WTC11 (cell line): Measurements from ENCODE around the gene EPN2. TPM values are rescaled to one million over a fixed set of nuclear protein-coding genes. Genes with fewer than 3 reads are reported as not detected.

Experiments used
- ATAC-seq: fragments of 200-7000 bp; cut with Tn5 transposase; 2 replicates; pipeline ENCODE4 v1.10.0; 2021; ENCODE audit warnings: mild to moderate bottlenecking, moderate library complexity
- CTCF ChIA-PET: fragments of 300-600 bp; sonication (Branson Sonifier 250); formaldehyde crosslinking; loops from one replicate; lab custom pipeline; 2021; ENCODE audit warnings: antibody characterized with exemption; lab: Charles Lee
- POLR2A ChIA-PET: fragments of 350-600 bp; sonication (Branson Sonifier 250); formaldehyde crosslinking; loops from one replicate; lab custom pipeline; 2021; ENCODE audit warnings: antibody characterized with exemption; lab: Charles Lee
- DNase-seq: peaks from one replicate; pipeline ENCODE4 v3.0.0; 2021; ENCODE audit warnings: low spot score
- H3K27ac Mint-ChIP-seq: 2 replicates; pipeline ENCODE4 v1.8.0; 2021; ENCODE audit warnings: mixed read lengths
- H3K27me3 Mint-ChIP-seq: 2 replicates; pipeline ENCODE4 v1.8.0; 2021; ENCODE audit warnings: low read depth, mild to moderate bottlenecking, moderate library complexity, mixed read lengths
- H3K36me3 Mint-ChIP-seq: 2 replicates; pipeline ENCODE4 v1.8.0; 2021; ENCODE audit warnings: mixed read lengths
- H3K4me1 Mint-ChIP-seq: 2 replicates; pipeline ENCODE4 v1.8.0; 2022; ENCODE audit warnings: mixed read lengths
- H3K4me3 Mint-ChIP-seq: 2 replicates; pipeline ENCODE4 v1.8.0; 2021; ENCODE audit warnings: mild to moderate bottlenecking, moderate library complexity, mixed read lengths
- H3K9me3 Mint-ChIP-seq: 2 replicates; pipeline ENCODE4 v1.8.0; 2021; ENCODE audit warnings: mixed read lengths
- ATF1 ChIP-seq: sonication (generic); formaldehyde crosslinking; IDR thresholded peaks from 2 replicates; pipeline ENCODE4 v1.8.1; 2023; ENCODE audit warnings: mild to moderate bottlenecking, moderate library complexity, missing genetic modification reagents
- CREM ChIP-seq: sonication (generic); formaldehyde crosslinking; IDR thresholded peaks from 2 replicates; pipeline ENCODE4 v1.8.1; 2022; ENCODE audit warnings: mild to moderate bottlenecking, missing genetic modification reagents, moderate library complexity
- ESRRA ChIP-seq: sonication (generic); formaldehyde crosslinking; IDR thresholded peaks from 2 replicates; pipeline ENCODE4 v1.8.1; 2022; ENCODE audit warnings: mild to moderate bottlenecking, missing genetic modification reagents, borderline replicate concordance
- FOXJ3 ChIP-seq: sonication (generic); formaldehyde crosslinking; IDR thresholded peaks from 2 replicates; pipeline ENCODE4 v1.9.0; 2021; ENCODE audit warnings: missing genetic modification reagents, mild to moderate bottlenecking, borderline replicate concordance
- FOXP1 ChIP-seq: sonication (generic); formaldehyde crosslinking; IDR thresholded peaks from 2 replicates; pipeline ENCODE4 v1.8.0; 2022; ENCODE audit warnings: missing genetic modification reagents, mild to moderate bottlenecking, moderate library complexity, borderline replicate concordance
- MXD4 ChIP-seq: fragments of 250-450 bp; sonication (Bioruptor Pico); IDR thresholded peaks from 2 replicates; pipeline ENCODE4 v1.8.0; 2021; ENCODE audit warnings: mild to moderate bottlenecking, moderate library complexity, borderline replicate concordance
- MYBL2 ChIP-seq: sonication (generic); formaldehyde crosslinking; IDR thresholded peaks from 2 replicates; pipeline ENCODE4 v1.8.1; 2023; ENCODE audit warnings: mild to moderate bottlenecking, moderate library complexity, missing genetic modification reagents
- NFE2L1 ChIP-seq: sonication (generic); formaldehyde crosslinking; IDR thresholded peaks from 2 replicates; pipeline ENCODE4 v1.8.1; 2023; ENCODE audit warnings: missing genetic modification reagents
- NR1H2 ChIP-seq: sonication (generic); formaldehyde crosslinking; IDR thresholded peaks from 2 replicates; pipeline ENCODE4 v1.9.0; 2021; ENCODE audit warnings: mild to moderate bottlenecking, moderate library complexity, missing genetic modification reagents
- OVOL2 ChIP-seq: fragments of 250-450 bp; sonication (Bioruptor Pico); IDR thresholded peaks from 2 replicates; pipeline ENCODE4 v1.9.0; 2021; ENCODE audit warnings: mild to moderate bottlenecking, borderline replicate concordance
- TCF7 ChIP-seq: sonication (generic); formaldehyde crosslinking; IDR thresholded peaks from 2 replicates; pipeline ENCODE4 v1.8.0; 2022; ENCODE audit warnings: mild to moderate bottlenecking, low read depth, missing genetic modification reagents, moderate library complexity
- ZNF232 ChIP-seq: sonication (generic); formaldehyde crosslinking; IDR thresholded peaks from 2 replicates; pipeline ENCODE4 v1.8.0; 2022; ENCODE audit warnings: mild to moderate bottlenecking, missing genetic modification reagents
- ZNF263 ChIP-seq: sonication (generic); formaldehyde crosslinking; IDR thresholded peaks from 2 replicates; pipeline ENCODE4 v1.8.1; 2022; ENCODE audit warnings: low read depth, mild to moderate bottlenecking, moderate library complexity, missing genetic modification reagents
- ZNF416 ChIP-seq: fragments of 250-450 bp; sonication (Bioruptor Pico); IDR thresholded peaks from 2 replicates; pipeline ENCODE4 v1.9.0; 2021; ENCODE audit warnings: mild to moderate bottlenecking, inconsistent platforms
- total RNA-seq: library from RNA; stranded (reverse); gene quantifications from 3 replicates; pipeline ENCODE4 v1.2.3, GENCODE V29; 2021
- TF ChIP-seq, protein P1 (sequence below): sonication (generic); formaldehyde crosslinking; IDR thresholded peaks from 2 replicates; pipeline ENCODE4 v1.8.1; 2022; ENCODE audit warnings: missing genetic modification reagents, borderline replicate concordance
- TF ChIP-seq, protein P2 (sequence below): fragments of 250-450 bp; sonication (Bioruptor Pico); IDR thresholded peaks from 2 replicates; pipeline ENCODE4 v1.9.0; 2021; ENCODE audit warnings: mild to moderate bottlenecking
- TF ChIP-seq, protein P3 (sequence below): sonication (generic); formaldehyde crosslinking; conservative IDR thresholded peaks from 2 replicates; pipeline ENCODE4 v1.8.1; 2023; ENCODE audit warnings: mild to moderate bottlenecking, low read depth, missing genetic modification reagents, moderate library complexity
- TF ChIP-seq, protein P4 (sequence below): sonication (generic); formaldehyde crosslinking; conservative IDR thresholded peaks from 2 replicates; pipeline ENCODE4 v1.8.1; 2022; ENCODE audit warnings: mild to moderate bottlenecking, missing genetic modification reagents
- TF ChIP-seq, protein P5 (sequence below): sonication (generic); formaldehyde crosslinking; IDR thresholded peaks from 2 replicates; pipeline ENCODE4 v1.8.1; 2022; ENCODE audit warnings: low read depth, mild to moderate bottlenecking, moderate library complexity, missing genetic modification reagents, borderline replicate concordance

The EPN2 gene
- total RNA-seq, 1 experiment from 2014 or later: 48.8 TPM

DNA sequence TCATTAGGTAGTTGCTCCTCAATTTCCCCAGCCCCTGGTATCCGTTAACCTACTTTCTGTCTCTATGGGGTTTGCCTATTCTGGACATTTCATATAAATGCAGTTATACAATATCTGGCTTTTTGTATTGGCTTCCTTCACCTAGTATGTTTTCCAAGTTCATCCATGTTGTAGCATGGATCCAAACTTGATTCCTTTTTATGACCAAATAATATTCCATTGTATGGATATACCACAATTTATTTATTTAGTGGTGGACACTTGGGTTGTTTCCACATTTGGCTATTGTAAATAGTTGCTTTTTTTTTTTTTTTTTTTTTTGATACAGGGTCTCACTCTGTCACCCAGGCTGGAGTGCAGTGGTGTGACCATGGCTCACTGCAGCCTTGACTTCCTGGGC lies 15.9 kb downstream of the EPN2 start (continued):
- TF ChIP-seq, protein P1, sequence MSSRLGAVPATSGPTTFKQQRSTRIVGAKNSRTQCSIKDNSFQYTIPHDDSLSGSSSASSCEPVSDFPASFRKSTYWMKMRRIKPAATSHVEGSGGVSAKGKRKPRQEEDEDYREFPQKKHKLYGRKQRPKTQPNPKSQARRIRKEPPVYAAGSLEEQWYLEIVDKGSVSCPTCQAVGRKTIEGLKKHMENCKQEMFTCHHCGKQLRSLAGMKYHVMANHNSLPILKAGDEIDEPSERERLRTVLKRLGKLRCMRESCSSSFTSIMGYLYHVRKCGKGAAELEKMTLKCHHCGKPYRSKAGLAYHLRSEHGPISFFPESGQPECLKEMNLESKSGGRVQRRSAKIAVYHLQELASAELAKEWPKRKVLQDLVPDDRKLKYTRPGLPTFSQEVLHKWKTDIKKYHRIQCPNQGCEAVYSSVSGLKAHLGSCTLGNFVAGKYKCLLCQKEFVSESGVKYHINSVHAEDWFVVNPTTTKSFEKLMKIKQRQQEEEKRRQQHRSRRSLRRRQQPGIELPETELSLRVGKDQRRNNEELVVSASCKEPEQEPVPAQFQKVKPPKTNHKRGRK: no peak
- TF ChIP-seq NFE2L1 (CRISPR knock-in tag) (no peak), MXD4 (CRISPR knock-in tag) (no peak), NR1H2 (CRISPR knock-in tag) (no peak), MYBL2 (CRISPR knock-in tag) (no peak)
- TF ChIP-seq, protein P2, sequence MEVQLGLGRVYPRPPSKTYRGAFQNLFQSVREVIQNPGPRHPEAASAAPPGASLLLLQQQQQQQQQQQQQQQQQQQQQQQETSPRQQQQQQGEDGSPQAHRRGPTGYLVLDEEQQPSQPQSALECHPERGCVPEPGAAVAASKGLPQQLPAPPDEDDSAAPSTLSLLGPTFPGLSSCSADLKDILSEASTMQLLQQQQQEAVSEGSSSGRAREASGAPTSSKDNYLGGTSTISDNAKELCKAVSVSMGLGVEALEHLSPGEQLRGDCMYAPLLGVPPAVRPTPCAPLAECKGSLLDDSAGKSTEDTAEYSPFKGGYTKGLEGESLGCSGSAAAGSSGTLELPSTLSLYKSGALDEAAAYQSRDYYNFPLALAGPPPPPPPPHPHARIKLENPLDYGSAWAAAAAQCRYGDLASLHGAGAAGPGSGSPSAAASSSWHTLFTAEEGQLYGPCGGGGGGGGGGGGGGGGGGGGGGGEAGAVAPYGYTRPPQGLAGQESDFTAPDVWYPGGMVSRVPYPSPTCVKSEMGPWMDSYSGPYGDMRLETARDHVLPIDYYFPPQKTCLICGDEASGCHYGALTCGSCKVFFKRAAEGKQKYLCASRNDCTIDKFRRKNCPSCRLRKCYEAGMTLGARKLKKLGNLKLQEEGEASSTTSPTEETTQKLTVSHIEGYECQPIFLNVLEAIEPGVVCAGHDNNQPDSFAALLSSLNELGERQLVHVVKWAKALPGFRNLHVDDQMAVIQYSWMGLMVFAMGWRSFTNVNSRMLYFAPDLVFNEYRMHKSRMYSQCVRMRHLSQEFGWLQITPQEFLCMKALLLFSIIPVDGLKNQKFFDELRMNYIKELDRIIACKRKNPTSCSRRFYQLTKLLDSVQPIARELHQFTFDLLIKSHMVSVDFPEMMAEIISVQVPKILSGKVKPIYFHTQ (CRISPR knock-in tag): no peak
- TF ChIP-seq, all 79 proteins: peak for 0

DNA sequence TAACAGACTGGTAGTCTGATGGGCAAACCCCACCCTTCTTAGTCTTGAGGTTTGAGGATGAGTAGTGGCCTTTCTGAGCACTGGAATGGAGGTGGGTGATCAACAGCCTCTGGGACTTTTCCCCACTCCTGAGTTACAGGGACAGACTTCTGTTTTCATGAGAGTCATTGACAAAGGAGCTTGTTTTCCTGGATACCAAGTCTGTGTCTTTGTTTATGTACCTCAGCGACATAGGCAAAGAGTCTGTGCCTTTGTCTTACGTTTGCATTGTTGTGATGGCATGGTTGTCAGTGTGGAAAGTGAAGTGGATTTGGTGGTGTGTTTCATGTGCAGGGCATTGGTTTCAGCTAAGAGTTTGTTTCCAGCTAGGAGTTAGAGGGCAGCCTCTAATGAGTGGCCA lies 17.5 kb downstream of the EPN2 start:
- TF ChIP-seq, protein P3, sequence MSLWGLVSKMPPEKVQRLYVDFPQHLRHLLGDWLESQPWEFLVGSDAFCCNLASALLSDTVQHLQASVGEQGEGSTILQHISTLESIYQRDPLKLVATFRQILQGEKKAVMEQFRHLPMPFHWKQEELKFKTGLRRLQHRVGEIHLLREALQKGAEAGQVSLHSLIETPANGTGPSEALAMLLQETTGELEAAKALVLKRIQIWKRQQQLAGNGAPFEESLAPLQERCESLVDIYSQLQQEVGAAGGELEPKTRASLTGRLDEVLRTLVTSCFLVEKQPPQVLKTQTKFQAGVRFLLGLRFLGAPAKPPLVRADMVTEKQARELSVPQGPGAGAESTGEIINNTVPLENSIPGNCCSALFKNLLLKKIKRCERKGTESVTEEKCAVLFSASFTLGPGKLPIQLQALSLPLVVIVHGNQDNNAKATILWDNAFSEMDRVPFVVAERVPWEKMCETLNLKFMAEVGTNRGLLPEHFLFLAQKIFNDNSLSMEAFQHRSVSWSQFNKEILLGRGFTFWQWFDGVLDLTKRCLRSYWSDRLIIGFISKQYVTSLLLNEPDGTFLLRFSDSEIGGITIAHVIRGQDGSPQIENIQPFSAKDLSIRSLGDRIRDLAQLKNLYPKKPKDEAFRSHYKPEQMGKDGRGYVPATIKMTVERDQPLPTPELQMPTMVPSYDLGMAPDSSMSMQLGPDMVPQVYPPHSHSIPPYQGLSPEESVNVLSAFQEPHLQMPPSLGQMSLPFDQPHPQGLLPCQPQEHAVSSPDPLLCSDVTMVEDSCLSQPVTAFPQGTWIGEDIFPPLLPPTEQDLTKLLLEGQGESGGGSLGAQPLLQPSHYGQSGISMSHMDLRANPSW: no peak
- TF ChIP-seq, protein P4, sequence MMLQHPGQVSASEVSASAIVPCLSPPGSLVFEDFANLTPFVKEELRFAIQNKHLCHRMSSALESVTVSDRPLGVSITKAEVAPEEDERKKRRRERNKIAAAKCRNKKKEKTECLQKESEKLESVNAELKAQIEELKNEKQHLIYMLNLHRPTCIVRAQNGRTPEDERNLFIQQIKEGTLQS (CRISPR knock-in tag): no peak
- TF ChIP-seq CREM (CRISPR knock-in tag) (no peak), FOXJ3 (no peak), ATF1 (CRISPR knock-in tag) (no peak), ZNF263 (CRISPR knock-in tag) (no peak), ZNF416 (no peak), TCF7 (CRISPR knock-in tag) (no peak), ESRRA (CRISPR knock-in tag) (no peak), ZNF232 (CRISPR knock-in tag) (no peak), OVOL2 (CRISPR knock-in tag) (no peak), FOXP1 (CRISPR knock-in tag) (no peak)
- TF ChIP-seq, protein P5, sequence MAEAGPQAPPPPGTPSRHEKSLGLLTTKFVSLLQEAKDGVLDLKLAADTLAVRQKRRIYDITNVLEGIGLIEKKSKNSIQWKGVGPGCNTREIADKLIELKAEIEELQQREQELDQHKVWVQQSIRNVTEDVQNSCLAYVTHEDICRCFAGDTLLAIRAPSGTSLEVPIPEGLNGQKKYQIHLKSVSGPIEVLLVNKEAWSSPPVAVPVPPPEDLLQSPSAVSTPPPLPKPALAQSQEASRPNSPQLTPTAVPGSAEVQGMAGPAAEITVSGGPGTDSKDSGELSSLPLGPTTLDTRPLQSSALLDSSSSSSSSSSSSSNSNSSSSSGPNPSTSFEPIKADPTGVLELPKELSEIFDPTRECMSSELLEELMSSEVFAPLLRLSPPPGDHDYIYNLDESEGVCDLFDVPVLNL (CRISPR knock-in tag): no peak
- Mint-ChIP-seq H3K4me3 (no peak overlapping the region), H3K4me1 (peaks cover 21% of the 10 kb centered on the region), H3K36me3 (peaks cover 16% of the 10 kb centered on the region), H3K9me3 (peaks cover 8% of the 10 kb centered on the region), H3K27me3 (no peaks in the 10 kb centered on the region), H3K27ac (peak overlapping the region; percentile 0; the same call in 1 of the 2 replicates)
- ATAC-seq: no peak
- CTCF ChIA-PET: interaction anchor here (0.5 to 3.1 kb wide), 4 partner anchors 68 to 468 kb away, joined by 4 to 18 read pairs (median 6); partner anchors contain the start of gene B9D1
- no peak for DNase-seq
- POLR2A ChIA-PET: no interaction called here
